GM18526 (cell line): Measurements from ENCODE around the gene NAP1L1.

Experiments
- POLR2A ChIP-seq: IDR thresholded peaks from 3 replicates; pipeline ENCODE4 v1.6.1; 2011; ENCODE audit not compliant: insufficient read length; ENCODE audit errors: extremely low read depth

The NAP1L1 gene

GRCh38 chr12:76033081-76034011, 51.1 kb downstream of the NAP1L1 start:
- TF ChIP-seq POLR2A, result no peak

GRCh38 chr12:76032043-76032981, 52.2 kb downstream of the NAP1L1 start:
- no peak for TF ChIP-seq POLR2A

- TF ChIP-seq POLR2A, result peak; percentile 70
Observed at GRCh38 chr12:76031414-76032042, 53.0 kb downstream of the NAP1L1 start, which contains the start of gene PHLDA1. PHLDA1 (minus strand) TSS chr12:76031776.

- no peak for TF ChIP-seq POLR2A
Observed at GRCh38 chr12:76031081-76031413, 53.4 kb downstream of the NAP1L1 start.

- no peak for TF ChIP-seq POLR2A
Observed at GRCh38 chr12:76030341-76031080, 54.0 kb downstream of the NAP1L1 start.

GRCh38 chr12:76029982-76030340, 54.5 kb downstream of the NAP1L1 start:
- TF ChIP-seq POLR2A, result no peak

- no peak for TF ChIP-seq POLR2A
Observed at GRCh38 chr12:76028571-76029277, 55.8 kb downstream of the NAP1L1 start.

GRCh38 chr12:76026643-76027063, 57.8 kb downstream of the NAP1L1 start:
- no peak for TF ChIP-seq POLR2A

- TF ChIP-seq POLR2A, result no peak
Observed at GRCh38 chr12:76025601-76026575, 58.6 kb downstream of the NAP1L1 start.

- TF ChIP-seq POLR2A, result no peak
Observed at GRCh38 chr12:76024942-76025600, 59.4 kb downstream of the NAP1L1 start.

- TF ChIP-seq POLR2A, result no peak
Observed at GRCh38 chr12:76024102-76024781, 60.2 kb downstream of the NAP1L1 start.

- TF ChIP-seq POLR2A, result no peak
Observed at GRCh38 chr12:76023069-76023690, 61.3 kb downstream of the NAP1L1 start.

GRCh38 chr12:76022506-76022905, 62.0 kb downstream of the NAP1L1 start:
- TF ChIP-seq POLR2A, result no peak
